Iris pigment epithelial cell (primary cell): Measurements from ENCODE around the gene TBX15.

Source experiments
- DNase-seq: peaks from one replicate; pipeline ENCODE4 v3.0.0-alpha.2; 2011; ENCODE audit warnings: low read depth

TBX15 gene

DNA sequence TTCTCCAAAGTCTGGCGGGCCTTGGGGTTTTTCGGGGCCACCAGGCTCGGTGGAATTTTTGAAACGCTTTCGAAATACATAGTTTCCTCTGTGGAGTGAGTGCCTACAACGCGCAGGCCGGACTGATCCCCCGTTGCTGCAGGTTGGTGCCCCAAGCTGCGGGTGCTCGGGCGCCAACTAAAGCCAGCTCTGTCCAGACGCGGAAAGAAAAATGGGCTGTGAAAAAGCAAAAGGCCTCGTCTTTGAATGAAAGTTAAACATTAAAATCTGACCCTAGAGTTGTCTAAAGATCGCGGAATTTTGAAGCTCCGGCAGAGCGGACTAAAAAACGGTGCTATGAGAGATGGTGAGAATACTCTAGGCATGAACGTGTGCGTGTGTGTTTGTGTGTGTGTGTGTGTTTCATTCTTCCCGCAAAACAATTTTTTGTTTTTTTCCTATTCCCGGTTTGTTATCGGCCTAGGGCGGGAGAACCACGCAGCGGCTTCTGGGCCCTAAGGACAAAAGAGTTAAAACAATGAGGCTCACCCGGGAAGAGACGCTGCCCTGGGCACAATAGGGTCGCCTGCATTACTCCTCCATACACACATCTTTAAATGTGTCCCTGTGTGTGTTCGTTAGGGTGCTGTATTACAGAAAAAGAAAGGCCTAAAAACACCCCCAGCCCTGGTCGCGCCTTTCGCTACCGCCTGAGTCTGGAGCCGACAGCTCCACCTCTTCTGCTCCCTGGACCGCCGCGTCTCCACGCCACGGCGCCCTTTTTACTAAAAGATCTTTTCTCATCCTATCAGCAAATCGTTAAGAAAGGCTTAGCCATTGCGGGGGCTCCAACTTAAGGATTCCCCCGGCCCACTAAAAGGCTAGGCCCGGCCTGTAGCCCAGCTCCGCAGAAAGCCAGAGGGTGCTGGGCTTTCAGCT, 3.2 kb downstream of the TBX15 start:
- no peak for DNase-seq

DNA sequence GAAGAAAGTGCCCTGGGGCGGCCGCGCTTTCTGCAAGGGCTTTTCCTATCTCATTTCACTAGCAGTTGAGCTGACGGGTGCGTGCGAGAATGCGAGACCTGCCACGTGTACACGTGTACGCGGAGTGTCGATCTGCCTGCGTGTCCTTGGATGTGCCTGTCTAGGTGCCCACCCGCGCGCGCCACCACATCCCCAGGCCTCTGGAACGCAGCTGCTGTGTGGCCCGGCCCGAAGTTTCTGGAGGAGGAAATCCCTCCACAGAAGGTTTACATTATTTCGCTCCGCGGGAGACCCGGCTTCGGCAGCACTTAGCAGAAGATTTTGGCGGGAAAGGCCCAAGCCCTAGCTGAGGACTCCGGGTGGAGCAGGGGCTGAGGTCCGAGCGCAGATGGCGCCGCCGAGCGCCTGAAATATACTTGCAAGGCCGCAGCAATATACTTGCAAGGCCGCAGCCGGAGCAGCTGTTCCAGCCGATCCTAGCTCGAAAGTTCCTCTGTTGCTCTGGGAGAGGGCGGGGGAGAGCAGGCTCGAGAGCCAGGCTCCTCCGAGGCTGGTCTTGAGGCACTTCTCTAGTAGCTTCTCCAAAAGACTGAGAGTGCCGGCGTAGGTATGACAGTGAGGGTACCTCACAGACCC, 3.9 kb downstream of the TBX15 start:
- no peak for DNase-seq

DNA sequence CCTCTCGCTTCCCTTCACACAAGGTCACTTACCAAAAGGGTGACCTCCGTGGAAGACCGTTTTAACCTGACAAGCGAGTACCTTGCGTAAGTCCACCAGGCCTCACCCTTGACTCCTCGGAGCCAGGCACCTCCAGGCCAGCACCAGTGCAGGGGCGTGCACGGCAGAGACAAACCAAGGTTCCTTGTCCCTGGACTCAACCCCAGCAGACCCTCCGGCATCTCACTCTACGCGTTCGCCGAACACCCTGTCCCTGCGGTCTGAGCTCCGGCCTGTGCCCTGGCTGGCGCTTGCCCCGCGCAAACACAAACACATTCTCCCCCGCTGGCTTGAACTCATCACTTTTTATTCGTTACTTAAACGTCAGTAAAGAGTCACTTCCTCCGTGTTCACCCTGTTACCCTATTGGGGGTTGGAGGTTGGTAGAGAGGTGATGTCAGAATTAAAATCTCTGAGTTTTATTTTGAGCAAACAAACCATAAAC, 4.5 kb downstream of the TBX15 start:
- DNase-seq: no peak

DNA sequence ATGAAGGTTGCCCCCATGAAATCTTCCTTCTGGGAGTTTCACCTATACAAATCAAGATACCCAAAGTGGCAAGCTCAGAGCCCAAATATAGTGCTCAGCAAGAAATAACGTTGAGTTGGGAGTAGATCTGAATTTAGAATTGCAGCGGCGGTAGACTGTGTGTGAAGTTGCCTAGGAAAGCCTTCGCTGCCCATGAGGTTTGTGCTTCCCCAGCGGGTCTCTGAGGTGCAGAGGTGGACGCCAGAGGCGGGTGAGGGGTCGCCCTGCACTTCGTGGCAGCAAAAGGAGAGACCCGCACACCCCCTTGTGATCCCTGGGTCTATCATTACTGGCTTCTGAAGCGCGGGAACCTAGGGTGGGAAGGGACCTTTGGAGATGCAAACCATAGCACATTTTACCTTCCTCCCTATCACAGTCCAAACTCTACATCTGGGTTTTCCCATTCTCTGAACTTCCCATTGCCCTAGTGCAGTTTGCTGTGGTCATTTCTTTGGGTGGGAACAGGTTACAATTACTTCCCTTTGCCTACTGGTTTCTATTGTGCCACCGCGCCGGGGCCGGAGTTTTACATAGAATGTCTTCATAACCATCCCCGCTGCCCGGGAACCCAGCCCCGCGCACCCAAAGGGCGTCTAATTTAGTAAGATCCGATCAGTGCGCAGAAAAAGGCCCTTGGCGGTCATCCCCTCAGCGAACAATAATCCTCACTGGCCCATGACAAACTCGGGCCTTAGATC, 5.2 kb downstream of the TBX15 start:
- DNase-seq: no peak

DNA sequence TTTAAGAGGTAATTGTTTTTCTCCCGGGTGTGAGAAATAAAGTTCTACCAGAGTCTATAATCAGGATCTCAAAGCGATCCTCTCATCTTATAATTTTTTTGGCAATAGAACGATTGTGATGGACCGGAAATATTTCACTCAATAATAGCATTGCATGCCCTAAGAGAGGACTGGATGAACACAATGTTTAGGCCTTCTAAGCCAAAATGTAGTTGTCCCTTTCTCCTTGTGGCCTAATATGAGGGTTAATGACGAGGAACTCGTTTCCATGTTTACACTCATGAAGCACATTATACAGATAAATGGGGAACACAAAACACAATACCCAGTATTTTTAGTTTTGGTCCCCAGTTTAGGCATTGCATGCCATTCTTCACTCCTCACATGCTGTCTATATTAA, 5.9 kb downstream of the TBX15 start:
- no peak for DNase-seq

DNA sequence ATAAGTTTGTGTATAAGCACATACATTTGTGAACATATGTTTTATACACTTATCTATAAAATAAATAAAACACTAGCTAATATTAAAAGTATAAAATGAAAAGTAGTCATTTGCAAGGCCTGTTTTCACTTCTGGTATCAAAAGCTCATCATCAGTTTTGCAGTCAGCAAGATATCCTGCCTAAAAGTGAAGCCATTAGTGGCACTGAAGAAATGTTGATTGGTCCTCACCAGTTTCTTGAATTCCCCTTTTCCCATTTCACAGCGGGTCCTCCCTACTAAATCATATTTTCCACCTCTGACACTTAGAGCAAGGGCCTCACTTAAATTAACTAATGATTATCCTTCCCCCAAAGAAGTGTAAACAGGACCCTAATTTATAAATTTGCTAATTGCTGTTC, 6.7 kb downstream of the TBX15 start:
- DNase-seq: no peak

DNA sequence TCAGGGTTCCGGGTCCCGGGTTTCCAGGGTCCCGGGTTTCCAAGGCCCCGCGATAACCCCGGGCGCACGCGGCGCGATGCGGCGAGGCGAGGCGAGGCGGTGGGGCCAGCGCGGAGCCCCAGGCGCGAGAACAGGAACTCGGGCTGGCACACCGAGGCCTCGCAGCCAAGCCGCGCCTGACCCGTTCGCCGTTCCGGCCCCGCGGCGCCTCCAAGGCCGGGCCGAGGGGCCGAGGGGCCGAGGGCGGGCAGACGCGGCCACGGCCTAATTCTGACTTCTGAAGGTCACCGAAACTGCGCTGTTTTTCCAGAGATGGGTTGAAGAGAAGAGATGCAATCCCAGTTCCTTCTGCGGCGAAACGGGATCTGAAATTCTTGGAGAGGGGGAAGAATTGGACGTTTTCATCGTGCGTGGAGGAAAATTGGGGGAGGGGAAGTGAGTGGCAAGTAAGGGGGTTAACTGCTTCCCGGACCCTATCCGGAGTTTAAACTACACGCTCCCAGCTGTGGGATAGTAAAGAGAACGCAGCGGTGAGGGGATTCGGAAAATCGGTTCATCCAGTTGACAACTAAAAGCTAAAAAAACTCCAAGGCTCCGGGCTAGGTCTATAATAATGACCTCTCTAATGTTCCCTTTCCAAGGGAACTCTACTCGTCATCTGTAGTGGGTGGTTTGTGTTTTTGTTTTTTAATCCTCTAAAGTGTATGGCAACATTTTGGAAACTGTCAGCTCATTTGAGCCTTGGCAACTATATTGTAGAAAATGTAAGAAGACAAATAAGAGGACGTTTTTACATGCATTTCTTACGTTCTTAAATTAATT, 8.2 kb downstream of the TBX15 start:
- DNase-seq: no peak

DNA sequence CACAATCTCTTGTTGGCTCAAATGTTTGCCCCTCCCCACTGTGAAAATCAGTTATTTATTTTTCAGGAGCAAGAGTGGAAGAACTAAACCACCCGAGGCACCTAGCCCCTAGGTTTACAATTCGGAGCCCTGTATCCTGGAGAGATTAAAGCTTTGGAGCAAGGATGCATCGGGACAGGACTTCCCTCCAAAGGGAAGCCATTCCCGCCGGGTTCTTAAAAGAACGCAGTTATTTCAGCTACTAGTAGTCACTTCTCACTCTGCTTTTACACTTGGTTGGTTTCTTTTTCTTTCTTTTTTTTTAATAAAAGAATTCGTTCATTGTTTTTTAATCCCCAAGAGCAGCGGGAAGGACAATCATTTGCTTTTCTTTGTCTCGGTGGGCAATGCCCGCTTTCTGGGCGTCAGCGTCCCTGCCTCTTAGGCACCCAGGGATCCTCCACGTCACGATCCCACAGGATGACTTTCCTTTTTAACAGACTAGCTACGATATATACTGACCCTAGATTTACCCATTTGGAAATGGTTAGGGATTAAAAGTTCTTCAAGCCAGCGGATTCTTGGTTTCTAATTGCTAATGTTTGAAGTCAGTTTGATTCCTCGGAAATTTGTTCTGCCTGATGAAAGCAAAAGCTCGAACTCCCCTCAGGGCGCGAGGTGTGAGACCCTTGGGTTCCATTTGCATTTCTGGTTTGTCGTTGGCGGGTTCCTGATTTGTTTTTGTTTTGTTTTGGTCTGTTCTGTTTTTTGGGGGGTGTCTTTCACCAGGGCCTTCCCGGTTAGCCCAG, 9.0 kb downstream of the TBX15 start:
- DNase-seq: no peak

DNA sequence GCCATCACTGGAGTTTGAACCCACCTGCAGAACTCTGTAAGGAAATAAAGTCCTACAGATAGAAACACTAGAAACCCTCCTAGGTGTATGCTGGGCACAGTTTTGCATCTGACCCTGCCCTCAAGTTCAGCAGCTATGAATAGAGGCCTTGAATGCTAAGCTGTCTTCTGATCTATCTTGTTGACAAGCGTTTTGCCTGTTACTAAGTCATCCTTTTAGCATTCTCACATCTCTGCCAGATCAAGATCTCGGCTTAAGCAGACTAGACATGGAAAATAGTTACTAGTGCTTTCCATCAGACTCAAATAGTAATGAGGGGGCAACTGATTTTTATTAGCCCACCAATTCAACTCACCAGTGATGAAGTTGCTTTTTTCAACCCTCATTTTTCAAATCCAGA, 10.5 kb downstream of the TBX15 start:
- DNase-seq: no peak

DNA sequence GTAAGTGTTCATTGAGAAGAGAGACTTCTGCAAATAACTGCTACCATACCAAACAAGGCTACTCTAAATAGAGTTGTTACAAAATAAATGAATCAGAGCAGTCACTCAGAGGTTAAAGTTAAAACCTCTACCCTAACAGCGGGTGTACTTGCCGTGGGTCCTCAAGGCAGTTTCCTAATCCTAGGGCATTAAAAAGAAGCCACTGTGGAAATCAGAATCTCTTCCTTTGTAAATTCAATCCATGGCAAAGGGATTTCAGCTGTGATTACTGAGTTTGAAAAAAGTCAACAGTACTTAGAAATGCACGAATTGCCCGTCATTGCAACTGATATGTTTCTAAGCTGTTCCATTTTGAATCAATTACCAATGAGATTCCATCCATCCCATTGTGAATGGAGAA, 13.5 kb downstream of the TBX15 start:
- no peak for DNase-seq

DNA sequence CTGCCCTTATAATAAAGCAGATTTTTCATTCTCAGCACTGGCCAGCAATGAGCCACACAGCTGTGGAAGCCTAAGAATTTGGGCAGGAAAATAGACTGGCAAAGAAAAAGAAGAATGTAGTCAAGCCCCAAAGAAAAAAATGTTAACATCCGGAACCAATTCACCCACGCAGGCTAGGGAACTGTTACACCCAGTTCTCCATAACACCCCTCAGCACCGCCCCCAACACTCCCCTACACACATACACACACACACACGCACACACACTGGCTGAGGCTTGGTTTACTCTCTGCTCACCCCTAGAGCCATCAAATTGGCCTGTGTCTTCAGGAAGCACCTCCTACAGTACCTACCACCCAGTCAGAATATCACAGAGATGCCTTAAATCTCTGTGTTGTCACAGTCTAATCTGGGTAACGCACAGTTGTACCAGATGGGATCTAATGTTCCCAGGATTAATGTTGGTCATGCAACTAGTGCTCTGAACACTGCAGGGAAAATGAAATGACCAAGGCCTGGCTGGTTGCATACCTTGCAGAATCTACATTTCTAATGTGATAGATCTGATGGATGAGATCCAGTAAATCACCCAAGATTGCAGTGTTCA, 14.5 kb downstream of the TBX15 start:
- DNase-seq: no peak

DNA sequence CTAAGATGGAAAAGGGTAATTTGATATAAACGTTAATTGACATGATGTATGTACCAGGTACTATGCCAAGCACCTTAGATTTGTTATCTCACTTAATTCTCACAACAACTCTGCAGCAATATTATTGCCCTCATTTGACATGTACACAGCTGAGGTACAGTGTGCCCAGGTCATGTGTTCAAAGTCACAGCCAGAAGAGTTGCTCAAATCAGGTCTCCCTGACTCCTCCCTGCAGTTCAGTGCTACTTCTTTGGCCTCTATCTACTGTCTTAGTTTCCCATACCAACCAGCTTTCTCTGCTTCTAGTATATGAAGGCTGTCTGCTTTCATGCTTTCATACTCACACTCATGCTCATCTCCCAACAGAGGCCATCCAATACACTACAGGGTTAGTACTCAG, 15.1 kb downstream of the TBX15 start:
- no peak for DNase-seq

DNA sequence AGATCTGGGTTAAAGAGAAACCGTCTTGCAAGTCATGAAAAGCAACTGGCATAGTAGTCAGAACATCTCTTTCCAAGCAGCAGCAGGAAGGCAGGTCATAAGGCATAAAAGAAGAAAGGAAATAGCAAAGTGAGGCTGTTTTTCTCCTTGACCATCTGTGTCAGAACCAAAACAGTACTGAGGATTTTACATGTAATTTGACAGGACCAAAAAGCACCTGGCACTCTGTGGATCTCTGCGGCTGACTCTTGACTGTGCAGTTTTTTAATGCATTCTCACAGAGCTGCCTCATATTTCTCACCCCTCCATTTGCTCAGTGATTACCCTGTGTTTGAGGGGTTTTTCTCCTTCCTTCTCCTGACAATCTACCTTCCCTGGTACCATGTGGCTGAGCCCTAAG, 17.7 kb downstream of the TBX15 start:
- DNase-seq: no peak

DNA sequence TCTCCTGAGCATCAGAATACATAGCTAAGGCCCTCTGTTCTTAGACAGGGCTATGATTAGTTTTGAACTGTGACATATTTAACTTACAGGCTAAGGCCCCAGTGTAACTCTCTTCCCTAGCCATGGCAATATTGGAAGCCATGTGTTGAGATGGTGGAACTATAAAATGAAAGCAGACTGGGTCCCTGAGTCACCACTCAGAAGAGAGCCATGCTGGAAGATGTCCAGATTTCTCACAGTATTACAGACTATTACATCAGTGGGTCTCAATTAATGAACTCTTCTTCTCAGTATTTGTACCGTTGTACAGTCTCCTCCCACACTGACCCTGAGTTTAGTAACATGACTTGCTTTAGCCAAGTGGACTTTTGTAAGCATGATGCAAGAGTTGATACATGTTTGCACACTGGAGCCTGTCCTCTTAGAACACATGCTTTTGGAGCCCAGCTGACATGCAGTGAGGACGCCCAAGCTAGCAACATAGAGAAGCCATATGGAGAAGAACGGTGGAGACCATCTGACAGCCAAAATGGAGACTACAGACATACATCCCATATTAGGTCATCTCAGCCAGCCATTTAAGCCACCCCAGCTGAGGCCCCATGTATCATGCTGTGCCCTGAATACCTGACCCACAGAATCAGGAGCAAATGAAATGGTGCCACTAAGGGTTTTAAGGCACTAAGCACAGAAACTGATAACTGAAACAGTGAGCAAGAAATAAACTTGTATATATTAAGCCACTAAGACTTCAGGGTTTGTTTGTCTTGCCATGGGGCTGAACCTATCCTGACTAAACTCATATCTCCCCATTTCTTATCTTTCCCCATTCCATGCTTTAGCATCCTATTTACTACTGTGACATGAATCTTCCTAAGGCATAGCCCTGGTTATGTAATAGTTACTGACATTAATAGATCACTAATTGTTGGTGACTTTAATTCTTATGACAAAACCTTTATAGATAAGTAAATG, 24.4 kb downstream of the TBX15 start:
- DNase-seq: peak; percentile 59

DNA sequence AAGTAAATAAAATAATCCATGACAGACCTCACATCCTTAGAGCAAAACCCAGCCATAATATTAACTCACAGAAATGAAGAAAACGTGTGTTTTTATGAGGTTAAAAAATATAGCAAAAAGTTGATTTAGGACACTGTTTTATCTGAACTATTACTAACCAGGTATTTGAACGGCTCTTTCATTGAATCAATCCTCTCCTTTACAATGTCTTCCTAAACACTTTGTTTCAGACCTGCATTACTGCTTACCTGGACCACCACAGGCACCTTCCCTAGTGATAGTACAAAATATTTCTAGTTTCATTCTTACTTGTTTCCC, 25.0 kb downstream of the TBX15 start:
- DNase-seq: no peak

DNA sequence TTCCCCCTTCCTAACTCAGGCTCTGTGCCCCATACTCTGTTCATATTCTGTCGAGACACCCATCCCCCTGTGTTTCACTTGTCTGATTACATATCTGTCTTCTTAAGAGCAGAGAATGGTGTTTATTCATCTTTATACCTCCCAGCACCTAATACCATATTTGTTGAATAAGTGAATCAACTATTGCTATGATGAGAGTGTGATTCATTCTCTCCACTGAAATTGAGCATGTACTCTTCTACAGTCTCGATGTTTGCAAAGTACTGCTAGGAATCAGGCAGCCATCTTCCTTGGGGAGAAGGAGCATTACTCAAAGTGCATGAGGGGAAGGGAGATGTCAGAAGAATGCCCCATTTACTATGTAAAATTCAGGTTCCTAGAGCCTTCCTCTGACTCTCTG, 27.0 kb downstream of the TBX15 start:
- no peak for DNase-seq

DNA sequence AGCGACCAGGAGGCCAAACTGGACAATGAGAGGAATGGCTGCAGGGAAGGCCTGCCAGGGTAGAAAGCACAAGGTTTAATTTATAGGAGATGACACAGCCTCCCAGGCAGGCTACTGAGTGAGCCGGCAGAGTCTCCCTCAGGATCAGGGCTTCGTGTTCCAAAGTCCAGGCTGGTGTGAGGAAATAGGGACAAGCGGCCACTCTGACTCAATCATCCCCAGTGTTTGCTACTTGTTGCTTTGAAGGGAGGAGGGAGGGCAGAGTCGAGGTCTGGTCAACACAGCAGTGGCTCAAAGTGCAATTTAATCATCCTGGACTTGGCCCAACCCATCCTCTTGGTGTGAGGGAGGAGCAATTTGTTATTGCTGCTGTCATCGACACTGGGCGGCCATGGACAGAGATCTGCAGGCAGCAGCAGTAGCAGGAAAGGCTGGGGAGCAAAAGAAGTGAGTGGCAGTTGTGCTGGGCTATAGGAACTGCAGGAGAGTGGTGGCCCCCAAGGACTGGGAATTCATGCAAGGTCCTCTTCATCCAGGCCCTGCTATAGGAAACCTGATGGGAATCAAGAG, 27.5 kb downstream of the TBX15 start:
- DNase-seq: peak; percentile 34

DNA sequence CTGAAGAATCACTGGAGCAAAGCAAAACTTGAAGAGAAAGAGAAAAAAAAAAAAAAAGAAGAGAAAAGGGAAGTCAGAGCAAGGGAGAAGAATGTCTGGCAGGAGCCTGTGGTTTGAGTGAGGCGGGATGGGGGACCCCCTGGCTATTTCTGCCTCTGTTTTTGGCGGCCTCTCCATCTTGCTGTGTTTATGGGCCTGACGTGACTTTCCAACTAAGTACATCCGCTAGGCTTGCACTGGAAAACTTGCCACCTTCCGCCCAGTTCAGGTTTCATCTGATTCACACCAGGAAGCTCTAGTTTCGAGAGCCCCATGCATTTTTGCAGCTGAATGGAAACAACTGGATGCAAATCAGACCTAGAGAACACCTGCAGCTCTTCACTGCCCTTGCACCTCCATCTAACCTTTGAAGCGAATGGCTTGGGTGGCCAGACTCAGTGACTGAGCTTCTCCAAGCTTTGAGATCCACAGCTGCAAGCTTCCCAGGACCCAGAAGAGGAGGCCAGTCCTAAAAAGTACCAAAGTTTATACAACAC, 28.0 kb downstream of the TBX15 start:
- DNase-seq: no peak
